Measurements from ENCODE around the gene CIDEC. TPM values are rescaled to one million over a fixed set of nuclear protein-coding genes. Genes with fewer than 3 reads are reported as not detected.

The CIDEC gene
- total RNA-seq, 2 experiments from 2014 or later: not detected

- ChIA-PET POLR2A (interaction anchor here (0.6 kb wide), 2 partner anchors 246 to 776 kb away, joined by 3 read pairs; no protein-coding TSS in a partner anchor), CTCF (ENCODE audit: unreplicated experiment) (no interaction called here)
- H3K27ac ChIP-seq (ENCODE audit: low read depth, low read length, poor library complexity, severe bottlenecking): no peak overlapping the region
- DNase-seq (ENCODE audit: low spot score): no peak
- intact Hi-C loops (cut with micrococcal nuclease; ENCODE audit: unreplicated experiment): no loop called here
- no peaks in the 10 kb centered on the region for H3K9me3 ChIP-seq (ENCODE audit: low read length)
- no peak for TF ChIP-seq EZH2phosphoT487 (IDR thresholded peaks at IDR 0.05; ENCODE audit: borderline replicate concordance, low read depth, low read length)
- TF ChIP-seq, protein P1, sequence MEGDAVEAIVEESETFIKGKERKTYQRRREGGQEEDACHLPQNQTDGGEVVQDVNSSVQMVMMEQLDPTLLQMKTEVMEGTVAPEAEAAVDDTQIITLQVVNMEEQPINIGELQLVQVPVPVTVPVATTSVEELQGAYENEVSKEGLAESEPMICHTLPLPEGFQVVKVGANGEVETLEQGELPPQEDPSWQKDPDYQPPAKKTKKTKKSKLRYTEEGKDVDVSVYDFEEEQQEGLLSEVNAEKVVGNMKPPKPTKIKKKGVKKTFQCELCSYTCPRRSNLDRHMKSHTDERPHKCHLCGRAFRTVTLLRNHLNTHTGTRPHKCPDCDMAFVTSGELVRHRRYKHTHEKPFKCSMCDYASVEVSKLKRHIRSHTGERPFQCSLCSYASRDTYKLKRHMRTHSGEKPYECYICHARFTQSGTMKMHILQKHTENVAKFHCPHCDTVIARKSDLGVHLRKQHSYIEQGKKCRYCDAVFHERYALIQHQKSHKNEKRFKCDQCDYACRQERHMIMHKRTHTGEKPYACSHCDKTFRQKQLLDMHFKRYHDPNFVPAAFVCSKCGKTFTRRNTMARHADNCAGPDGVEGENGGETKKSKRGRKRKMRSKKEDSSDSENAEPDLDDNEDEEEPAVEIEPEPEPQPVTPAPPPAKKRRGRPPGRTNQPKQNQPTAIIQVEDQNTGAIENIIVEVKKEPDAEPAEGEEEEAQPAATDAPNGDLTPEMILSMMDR (conservative IDR thresholded peaks at IDR 0.05; ENCODE audit: low read length): no peak
- no peak overlapping the region for H2AFZ ChIP-seq (ENCODE audit: low read length)
- H3K79me2 ChIP-seq (ENCODE audit: insufficient read depth, low read depth, low read length): no peaks in the 10 kb centered on the region; the same call in 1 of the 2 replicates
- no peak overlapping the region for H3K4me2 ChIP-seq (ENCODE audit: low read length)
- no peaks in the 10 kb centered on the region for H4K20me1 ChIP-seq (ENCODE audit: insufficient read depth, low read length)
- H3K9me2 ChIP-seq (ENCODE audit: insufficient read depth, low read length): no peaks in the 10 kb centered on the region
- no TSS peak for BruUV-seq (replicated peaks)
- H3K4me3 ChIP-seq (ENCODE audit: low read depth, low read length, poor library complexity, severe bottlenecking): no peak overlapping the region
- peaks cover 73% of the 10 kb centered on the region for H3K36me3 ChIP-seq (ENCODE audit: insufficient read depth, low read length)
- peaks cover 11% of the 10 kb centered on the region for H3K4me1 ChIP-seq (ENCODE audit: insufficient read depth, low read length, poor library complexity, severe bottlenecking)
Observed at GRCh38 chr3:9838856-9839255, 41.2 kb downstream of the CIDEC start.

GRCh38 chr3:9837701-9838582, 42.1 kb downstream of the CIDEC start:
- intact Hi-C loops (cut with micrococcal nuclease; ENCODE audit: unreplicated experiment): no loop called here
- H3K4me3 ChIP-seq (ENCODE audit: low read depth, low read length, poor library complexity, severe bottlenecking): no peak overlapping the region
- no peak overlapping the region for H2AFZ ChIP-seq (ENCODE audit: low read length)
- H3K9me2 ChIP-seq (ENCODE audit: insufficient read depth, low read length): no peaks in the 10 kb centered on the region
- H3K79me2 ChIP-seq (ENCODE audit: insufficient read depth, low read depth, low read length): no peaks in the 10 kb centered on the region; the same call in 1 of the 2 replicates
- no peak overlapping the region for H3K4me2 ChIP-seq (ENCODE audit: low read length)
- BruUV-seq (replicated peaks): no TSS peak
- peaks cover 81% of the 10 kb centered on the region for H3K36me3 ChIP-seq (ENCODE audit: insufficient read depth, low read length)
- ChIA-PET CTCF (ENCODE audit: unreplicated experiment) (no interaction called here), POLR2A (no interaction called here)
- H3K27ac ChIP-seq (ENCODE audit: low read depth, low read length, poor library complexity, severe bottlenecking): no peak overlapping the region
- H3K4me1 ChIP-seq (ENCODE audit: insufficient read depth, low read length, poor library complexity, severe bottlenecking): peaks cover 8% of the 10 kb centered on the region
- no peaks in the 10 kb centered on the region for H4K20me1 ChIP-seq (ENCODE audit: insufficient read depth, low read length)
- DNase-seq (ENCODE audit: low spot score): no peak
- no peaks in the 10 kb centered on the region for H3K9me3 ChIP-seq (ENCODE audit: low read length)
- no peak for TF ChIP-seq EZH2phosphoT487 (IDR thresholded peaks at IDR 0.05; ENCODE audit: borderline replicate concordance, low read depth, low read length)
- TF ChIP-seq, protein P1 (conservative IDR thresholded peaks at IDR 0.05; ENCODE audit: low read length): no peak

Data from OCI-LY7 (cell line).